Bronchial epithelial cell (primary cell): ENCODE measurements around the gene NOL11. TPM values are rescaled to one million over a fixed set of nuclear protein-coding genes. Genes with fewer than 3 reads are reported as not detected.
"Not testable (repeated sequence)": the region's sequence is repeated elsewhere in the genome, so short reads cannot be mapped to it uniquely, and the experiment has no call there.

Experiments
- DNase-seq: peaks from one replicate; pipeline ENCODE4 v3.0.0-alpha.2; 2010; ENCODE audit warnings: low read depth
- FAIRE-seq: peaks from 2 replicates; lab custom pipeline; 2011; peaks lifted over from hg19 to GRCh38; lab: Jason Lieb, UNC
- H3K27me3 ChIP-seq: 2 replicates; pipeline ENCODE4 v1.5.1; 2011; ENCODE audit warnings: low read length; ENCODE audit not compliant: control insufficient read depth, insufficient read depth
- H3K36me3 ChIP-seq: 2 replicates; pipeline ENCODE4 v1.5.1; 2011; ENCODE audit warnings: low read length; ENCODE audit not compliant: control insufficient read depth, insufficient read depth
- H3K4me3 ChIP-seq: 2 replicates; pipeline ENCODE4 v1.5.1; 2011; ENCODE audit warnings: mild to moderate bottlenecking, low read depth, low read length, control low read depth
- CTCF ChIP-seq: IDR thresholded peaks from 2 replicates; pipeline ENCODE4 v1.5.1; 2011; ENCODE audit warnings: mild to moderate bottlenecking, moderate library complexity, low read length, control low read depth, inconsistent platforms; ENCODE audit not compliant: insufficient read depth, severe bottlenecking
- total RNA-seq: library from RNA; depleted of rRNA; stranded (reverse); fragments of >200 nt; gene quantifications from 2 replicates; pipeline ENCODE4 v1.2.1, GENCODE V29; 2014

Gene NOL11
- total RNA-seq, 1 donor from 2014 or later, result 29.2 TPM

GRCh38 chr17:67750067-67750466 lies 32.3 kb downstream of the NOL11 start:
- no peaks in the 10 kb centered on the region for H3K27me3 ChIP-seq
- no peak for FAIRE-seq
- no peak for TF ChIP-seq CTCF
- H3K4me3 ChIP-seq, result no peak overlapping the region
- peaks cover 3% of the 10 kb centered on the region for H3K36me3 ChIP-seq
- no peak for DNase-seq

GRCh38 chr17:67751101-67752074 lies 33.7 kb downstream of the NOL11 start:
- Histone ChIP-seq H3K36me3 (no peaks in the 10 kb centered on the region), H3K27me3 (no peaks in the 10 kb centered on the region), H3K4me3 (no peak overlapping the region)
- FAIRE-seq, result no peak
- peak; percentile 62 for DNase-seq
- TF ChIP-seq CTCF, result no peak

- DNase-seq, H3K4me3 ChIP-seq, FAIRE-seq, H3K27me3 ChIP-seq, H3K36me3 ChIP-seq: not testable (repeated sequence)
Measured at GRCh38 chr17:67752160-67752559, 34.4 kb downstream of the NOL11 start.

DNA sequence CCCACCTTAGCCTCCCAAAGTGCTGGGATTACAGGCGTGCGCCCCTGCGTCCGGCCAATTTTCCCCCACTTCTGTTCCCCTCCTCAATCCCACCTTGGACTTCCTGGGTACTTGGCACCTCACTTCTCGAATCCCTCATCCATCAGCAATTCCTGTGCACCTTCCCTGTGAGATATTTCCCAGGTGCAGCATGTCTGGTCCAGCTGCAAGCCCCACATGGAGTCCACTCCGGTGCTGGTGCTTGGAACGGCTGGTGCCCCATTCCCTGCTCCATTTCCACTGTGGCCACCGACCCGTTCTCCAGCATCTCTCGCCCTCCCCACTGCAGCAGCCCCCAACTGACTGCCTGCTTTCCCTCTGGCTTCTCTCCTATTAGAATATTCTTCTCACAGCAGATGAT lies 35.3 kb downstream of the NOL11 start:
- Histone ChIP-seq H3K27me3 (no peaks in the 10 kb centered on the region), H3K4me3 (no peak overlapping the region), H3K36me3 (no peaks in the 10 kb centered on the region)
- FAIRE-seq (no peak), DNase-seq (no peak)
- no peak for TF ChIP-seq CTCF

DNA sequence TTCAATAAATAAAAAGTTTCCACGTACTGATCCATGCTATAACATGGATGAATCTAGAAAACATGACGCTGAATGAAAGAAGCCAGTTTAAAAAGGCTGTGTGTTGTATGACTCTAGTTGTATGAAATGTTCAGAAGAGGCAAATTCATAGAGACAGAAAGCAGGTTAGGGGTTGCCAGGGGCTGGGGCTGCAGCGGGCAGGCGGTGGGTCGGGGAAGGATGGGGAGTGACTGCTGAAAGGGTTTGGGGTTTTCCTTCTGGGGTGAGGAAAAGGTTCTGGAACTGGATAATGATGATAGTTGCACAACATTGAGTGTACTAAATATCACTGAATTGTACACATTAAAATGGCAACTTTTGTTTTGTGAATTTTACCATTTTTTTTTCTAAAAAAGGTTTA lies 36.3 kb downstream of the NOL11 start:
- H3K4me3 ChIP-seq, result no peak overlapping the region
- H3K36me3 ChIP-seq, result no peaks in the 10 kb centered on the region
- TF ChIP-seq CTCF, result no peak
- no peaks in the 10 kb centered on the region for H3K27me3 ChIP-seq
- DNase-seq, result no peak
- no peak for FAIRE-seq

- DNase-seq, H3K27me3 ChIP-seq, H3K4me3 ChIP-seq, H3K36me3 ChIP-seq, FAIRE-seq: not testable (repeated sequence)
Measured at GRCh38 chr17:67754686-67755085, 37.0 kb downstream of the NOL11 start.

- H3K4me3 ChIP-seq, H3K27me3 ChIP-seq, H3K36me3 ChIP-seq, DNase-seq, FAIRE-seq: not testable (repeated sequence)
Measured at GRCh38 chr17:67756766-67757165, 39.0 kb downstream of the NOL11 start.
